Neural cell (in vitro differentiated cells): ENCODE results near the gene COP1.

Experiments
- EP300 ChIP-seq: fragments of 450-650 bp; conservative IDR thresholded peaks from 2 replicates; pipeline ENCODE4 v1.6.1; 2014; ENCODE audit warnings: antibody characterized with exemption, mild to moderate bottlenecking, moderate library complexity; ENCODE audit not compliant: poor library complexity, severe bottlenecking
- EZH2 ChIP-seq: fragments of 200-600, 300-800 bp; shearing (Covaris generic), sonication (generic); IDR thresholded peaks from 2 replicates; pipeline ENCODE4 v1.6.1; 2014; ENCODE audit warnings: antibody characterized with exemption, low read length, borderline replicate concordance, mild to moderate bottlenecking; ENCODE audit not compliant: insufficient read depth, poor library complexity, severe bottlenecking
- MXI1 ChIP-seq: fragments of 450-650 bp; conservative IDR thresholded peaks from 2 replicates; pipeline ENCODE4 v1.6.1; 2014; ENCODE audit warnings: antibody characterized with exemption, mild to moderate bottlenecking; ENCODE audit not compliant: poor library complexity, severe bottlenecking
- POLR2AphosphoS5 ChIP-seq: IDR thresholded peaks from 2 replicates; pipeline ENCODE4 v1.6.1; 2012
- REST ChIP-seq: IDR thresholded peaks from 2 replicates; pipeline ENCODE4 v1.6.1; 2012; ENCODE audit warnings: borderline replicate concordance
- TAF1 ChIP-seq: IDR thresholded peaks from 2 replicates; pipeline ENCODE4 v1.6.1; 2012; ENCODE audit warnings: low read depth
- TF ChIP-seq, protein P1 (sequence below): fragments of 450-650 bp; IDR thresholded peaks from 2 replicates; pipeline ENCODE4 v1.5.1; 2014; ENCODE audit warnings: antibody characterized with exemption, mild to moderate bottlenecking, moderate library complexity; ENCODE audit not compliant: poor library complexity, severe bottlenecking

DNA sequence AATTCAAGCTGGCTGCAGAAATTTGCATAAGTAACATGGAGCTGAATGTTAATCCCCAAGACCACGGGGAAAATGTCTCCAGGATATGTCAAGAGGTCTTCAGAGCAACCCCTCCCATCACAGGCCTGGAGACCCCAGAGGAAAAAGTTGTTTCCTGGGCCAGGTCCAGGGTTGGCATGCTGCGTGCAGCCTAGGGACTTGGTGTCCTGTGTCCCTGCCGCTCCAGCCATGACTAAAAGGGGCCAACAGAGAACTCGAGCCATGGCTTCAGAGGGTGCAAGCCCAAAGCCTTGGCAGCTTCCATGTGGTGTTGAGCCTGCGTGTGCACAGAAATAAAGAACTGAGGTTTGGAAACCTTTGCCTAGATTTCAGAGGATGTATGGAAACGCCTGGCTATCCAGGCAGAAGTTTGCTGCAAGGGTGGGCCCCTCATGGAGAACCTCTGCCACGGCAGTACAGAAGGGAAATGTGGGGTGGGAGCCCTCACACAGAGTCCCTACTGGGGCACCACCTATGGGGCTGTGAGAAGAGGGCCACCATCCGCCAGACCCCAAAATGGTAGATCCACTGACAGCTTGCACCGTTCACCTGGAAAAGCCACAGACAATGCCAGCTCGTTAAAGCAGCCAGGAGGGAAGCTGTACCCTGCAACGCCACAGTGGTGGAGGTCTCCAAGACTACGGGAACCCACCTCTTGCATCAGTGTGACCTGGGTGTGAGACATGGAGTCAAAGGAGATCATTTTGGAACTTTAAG lies 222.9 kb downstream of the COP1 start:
- TF ChIP-seq, protein P1, sequence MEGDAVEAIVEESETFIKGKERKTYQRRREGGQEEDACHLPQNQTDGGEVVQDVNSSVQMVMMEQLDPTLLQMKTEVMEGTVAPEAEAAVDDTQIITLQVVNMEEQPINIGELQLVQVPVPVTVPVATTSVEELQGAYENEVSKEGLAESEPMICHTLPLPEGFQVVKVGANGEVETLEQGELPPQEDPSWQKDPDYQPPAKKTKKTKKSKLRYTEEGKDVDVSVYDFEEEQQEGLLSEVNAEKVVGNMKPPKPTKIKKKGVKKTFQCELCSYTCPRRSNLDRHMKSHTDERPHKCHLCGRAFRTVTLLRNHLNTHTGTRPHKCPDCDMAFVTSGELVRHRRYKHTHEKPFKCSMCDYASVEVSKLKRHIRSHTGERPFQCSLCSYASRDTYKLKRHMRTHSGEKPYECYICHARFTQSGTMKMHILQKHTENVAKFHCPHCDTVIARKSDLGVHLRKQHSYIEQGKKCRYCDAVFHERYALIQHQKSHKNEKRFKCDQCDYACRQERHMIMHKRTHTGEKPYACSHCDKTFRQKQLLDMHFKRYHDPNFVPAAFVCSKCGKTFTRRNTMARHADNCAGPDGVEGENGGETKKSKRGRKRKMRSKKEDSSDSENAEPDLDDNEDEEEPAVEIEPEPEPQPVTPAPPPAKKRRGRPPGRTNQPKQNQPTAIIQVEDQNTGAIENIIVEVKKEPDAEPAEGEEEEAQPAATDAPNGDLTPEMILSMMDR = no peak
- TF ChIP-seq EP300 (no peak), EZH2 (no peak), MXI1 (no peak), TAF1 (no peak), POLR2AphosphoS5 (no peak), REST (no peak)
